BLaER1 (cell line): ENCODE measurements around the gene ATP1A2.

Source experiments
- H3K27ac ChIP-seq: shearing (Covaris generic); formaldehyde crosslinking; 2 replicates; pipeline ENCODE4 v1.8.1; 2022
- H3K27me3 ChIP-seq: shearing (Covaris generic); formaldehyde crosslinking; 2 replicates; pipeline ENCODE4 v1.8.1; 2022
- H3K36me3 ChIP-seq: shearing (Covaris generic); formaldehyde crosslinking; 2 replicates; pipeline ENCODE4 v1.8.1; 2022
- H3K4me1 ChIP-seq: shearing (Covaris generic); formaldehyde crosslinking; 2 replicates; pipeline ENCODE4 v1.8.1; 2022
- H3K4me2 ChIP-seq: shearing (Covaris generic); formaldehyde crosslinking; 2 replicates; pipeline ENCODE4 v1.8.1; 2022
- H3K4me3 ChIP-seq: shearing (Covaris generic); formaldehyde crosslinking; 2 replicates; pipeline ENCODE4 v1.8.1; 2022
- H3K9ac ChIP-seq: shearing (Covaris generic); formaldehyde crosslinking; 2 replicates; pipeline ENCODE4 v1.8.1; 2022
- H3K9me3 ChIP-seq: shearing (Covaris generic); formaldehyde crosslinking; 2 replicates; pipeline ENCODE4 v1.8.1; 2022
- H4K20me1 ChIP-seq: shearing (Covaris generic); formaldehyde crosslinking; 2 replicates; pipeline ENCODE4 v1.8.1; 2022
- Cebpa-rat ChIP-seq: shearing (Covaris generic); IDR thresholded peaks from 2 replicates; pipeline ENCODE4 v1.8.1; 2022

Gene ATP1A2

GRCh38 chr1:160167580-160167979 lies 52.0 kb downstream of the ATP1A2 start:
- H3K4me1 ChIP-seq, result peaks cover 62% of the 10 kb centered on the region
- no peaks in the 10 kb centered on the region for H3K9me3 ChIP-seq
- no peak overlapping the region for H3K4me2 ChIP-seq
- TF ChIP-seq Cebpa-rat, result no peak
- H3K27ac ChIP-seq, result no peak overlapping the region
- no peaks in the 10 kb centered on the region for H4K20me1 ChIP-seq
- H3K27me3 ChIP-seq, result no peaks in the 10 kb centered on the region
- H3K36me3 ChIP-seq, result no peaks in the 10 kb centered on the region
- no peak overlapping the region for H3K9ac ChIP-seq
- H3K4me3 ChIP-seq, result no peak overlapping the region

GRCh38 chr1:160168016-160168415 lies 52.5 kb downstream of the ATP1A2 start:
- TF ChIP-seq Cebpa-rat, result no peak

GRCh38 chr1:160168609-160169369 lies 53.2 kb downstream of the ATP1A2 start:
- H3K4me2 ChIP-seq, result peak overlapping the region; percentile 95
- no peak for TF ChIP-seq Cebpa-rat
- H3K27ac ChIP-seq, result peak overlapping the region; percentile 79
- no peaks in the 10 kb centered on the region for H3K27me3 ChIP-seq
- H3K36me3 ChIP-seq, result no peaks in the 10 kb centered on the region
- peak overlapping the region; percentile 67 for H3K9ac ChIP-seq
- H3K9me3 ChIP-seq, result no peaks in the 10 kb centered on the region
- H4K20me1 ChIP-seq, result no peaks in the 10 kb centered on the region
- peak overlapping the region; percentile 46; the same call in 1 of the 2 replicates for H3K4me3 ChIP-seq
- H3K4me1 ChIP-seq, result peaks cover 62% of the 10 kb centered on the region

More at GRCh38 chr1:160168016-160168415, 52.5 kb downstream of the ATP1A2 start:
- H3K4me2 ChIP-seq, result no peak overlapping the region; the same call in 1 of the 2 replicates
- H3K9me3 ChIP-seq, result no peaks in the 10 kb centered on the region
- no peak overlapping the region for H3K27ac ChIP-seq
- H3K36me3 ChIP-seq, result no peaks in the 10 kb centered on the region
- H3K4me1 ChIP-seq, result peaks cover 62% of the 10 kb centered on the region
- H3K4me3 ChIP-seq, result no peak overlapping the region
- H3K27me3 ChIP-seq, result no peaks in the 10 kb centered on the region
- no peak overlapping the region for H3K9ac ChIP-seq
- no peaks in the 10 kb centered on the region for H4K20me1 ChIP-seq

- Histone ChIP-seq H3K27ac (peak overlapping the region; percentile 79), H3K4me1 (peaks cover 62% of the 10 kb centered on the region)
Observed at GRCh38 chr1:160169553-160170399, 54.2 kb downstream of the ATP1A2 start.

GRCh38 chr1:160171354-160171753 lies 55.8 kb downstream of the ATP1A2 start:
- Histone ChIP-seq H3K27me3 (no peaks in the 10 kb centered on the region), H3K9me3 (no peaks in the 10 kb centered on the region), H3K4me3 (no peak overlapping the region), H3K9ac (no peak overlapping the region), H3K4me2 (peak overlapping the region; percentile 95), H3K36me3 (no peaks in the 10 kb centered on the region), H4K20me1 (no peaks in the 10 kb centered on the region), H3K27ac (peak overlapping the region; percentile 79; the same call in 1 of the 2 replicates), H3K4me1 (peaks cover 53% of the 10 kb centered on the region)
- TF ChIP-seq Cebpa-rat, result no peak

More at GRCh38 chr1:160169553-160170399, 54.2 kb downstream of the ATP1A2 start:
- no peaks in the 10 kb centered on the region for H4K20me1 ChIP-seq
- peak overlapping the region; percentile 46; the same call in 1 of the 2 replicates for H3K4me3 ChIP-seq
- peak overlapping the region; percentile 67 for H3K9ac ChIP-seq
- no peak for TF ChIP-seq Cebpa-rat
- no peaks in the 10 kb centered on the region for H3K27me3 ChIP-seq
- no peaks in the 10 kb centered on the region for H3K36me3 ChIP-seq
- peak overlapping the region; percentile 95 for H3K4me2 ChIP-seq
- no peaks in the 10 kb centered on the region for H3K9me3 ChIP-seq

GRCh38 chr1:160171980-160172379 lies 56.4 kb downstream of the ATP1A2 start:
- Histone ChIP-seq H3K9me3 (no peaks in the 10 kb centered on the region), H3K4me3 (no peak overlapping the region), H3K36me3 (no peaks in the 10 kb centered on the region), H3K4me2 (no peak overlapping the region), H3K27ac (no peak overlapping the region), H4K20me1 (no peaks in the 10 kb centered on the region), H3K4me1 (peaks cover 46% of the 10 kb centered on the region), H3K27me3 (no peaks in the 10 kb centered on the region), H3K9ac (no peak overlapping the region)
- TF ChIP-seq Cebpa-rat, result no peak

GRCh38 chr1:160177231-160177630 lies 61.7 kb downstream of the ATP1A2 start:
- TF ChIP-seq Cebpa-rat, result no peak
- Histone ChIP-seq H3K4me1 (no peaks in the 10 kb centered on the region), H3K9me3 (no peaks in the 10 kb centered on the region), H3K4me3 (no peak overlapping the region), H3K9ac (no peak overlapping the region), H3K27me3 (no peaks in the 10 kb centered on the region), H3K27ac (no peak overlapping the region), H3K4me2 (no peak overlapping the region), H3K36me3 (no peaks in the 10 kb centered on the region), H4K20me1 (no peaks in the 10 kb centered on the region)

- Histone ChIP-seq H3K9me3 (no peaks in the 10 kb centered on the region), H3K4me2 (no peak overlapping the region), H4K20me1 (no peaks in the 10 kb centered on the region), H3K4me1 (no peaks in the 10 kb centered on the region), H3K36me3 (no peaks in the 10 kb centered on the region), H3K9ac (no peak overlapping the region), H3K4me3 (no peak overlapping the region), H3K27ac (no peak overlapping the region), H3K27me3 (no peaks in the 10 kb centered on the region)
- no peak for TF ChIP-seq Cebpa-rat
Observed at GRCh38 chr1:160177667-160178066, 62.1 kb downstream of the ATP1A2 start.

- H3K27ac ChIP-seq, result no peak overlapping the region
- no peaks in the 10 kb centered on the region for H4K20me1 ChIP-seq
- H3K9me3 ChIP-seq, result no peaks in the 10 kb centered on the region
- H3K27me3 ChIP-seq, result no peaks in the 10 kb centered on the region
- no peak for TF ChIP-seq Cebpa-rat
- no peaks in the 10 kb centered on the region for H3K36me3 ChIP-seq
- H3K9ac ChIP-seq, result no peak overlapping the region
- no peak overlapping the region for H3K4me3 ChIP-seq
- H3K4me2 ChIP-seq, result no peak overlapping the region
- no peaks in the 10 kb centered on the region for H3K4me1 ChIP-seq
Observed at GRCh38 chr1:160178731-160179130, 63.2 kb downstream of the ATP1A2 start.

GRCh38 chr1:160179336-160179735 lies 63.8 kb downstream of the ATP1A2 start:
- no peak overlapping the region for H3K4me3 ChIP-seq
- H3K36me3 ChIP-seq, result no peaks in the 10 kb centered on the region
- H3K27me3 ChIP-seq, result no peaks in the 10 kb centered on the region
- no peaks in the 10 kb centered on the region for H3K9me3 ChIP-seq
- no peaks in the 10 kb centered on the region for H3K4me1 ChIP-seq
- no peak for TF ChIP-seq Cebpa-rat
- no peak overlapping the region for H3K9ac ChIP-seq
- H3K4me2 ChIP-seq, result no peak overlapping the region
- no peak overlapping the region for H3K27ac ChIP-seq
- no peaks in the 10 kb centered on the region for H4K20me1 ChIP-seq
